A549 (cell line): ENCODE measurements around the gene KCNK7.

ENCODE experiments used
- GATA3 ChIP-seq: IDR thresholded peaks from 2 replicates; pipeline ENCODE4 v1.6.1; 2012; ENCODE audit warnings: borderline replicate concordance
- KDM5A ChIP-seq: fragments of 200-600 bp; sonication (generic); IDR thresholded peaks from 2 replicates; pipeline ENCODE4 v1.6.1; 2016; ENCODE audit warnings: antibody characterized with exemption, mild to moderate bottlenecking
- MYC ChIP-seq: IDR thresholded peaks from 2 replicates; pipeline ENCODE4 v1.6.1; 2012; ENCODE audit warnings: mild to moderate bottlenecking, inconsistent platforms, low read length, improper control_type of control experiment, borderline replicate concordance
- POLR2A ChIP-seq: IDR thresholded peaks from 2 replicates; pipeline ENCODE4 v1.6.1; 2012; ENCODE audit warnings: mild to moderate bottlenecking, low read length
- RAD21 ChIP-seq, 2 experiments: fragments of >200 bp in 1 of 2; sonication (Bioruptor Twin) in 1 of 2; formaldehyde crosslinking in 1 of 2; IDR thresholded peaks in 1 of 2; conservative IDR thresholded peaks in 1 of 2; 2 replicates in 1 of 2; 3 replicates in 1 of 2; pipeline ENCODE4 v1.6.1; 2012 to 2018; ENCODE audit warnings: inconsistent platforms in 1 of 2
- RARB ChIP-seq: fragments of 250-450 bp; sonication (Bioruptor Pico); IDR thresholded peaks from 2 replicates; pipeline ENCODE4 v1.8.0; 2021; ENCODE audit warnings: mild to moderate bottlenecking, moderate library complexity
- RCOR1 ChIP-seq: fragments of 150-350 bp; IDR thresholded peaks from 2 replicates; pipeline ENCODE4 v1.6.1; 2014; ENCODE audit warnings: antibody characterized with exemption, low read length, low read depth
- RFX5 ChIP-seq: fragments of 450-650 bp; IDR thresholded peaks from 2 replicates; pipeline ENCODE4 v1.7.1; 2014; ENCODE audit warnings: antibody characterized with exemption, mild to moderate bottlenecking, moderate library complexity
- ZC3H11A ChIP-seq: fragments of 450-650 bp; IDR thresholded peaks from 2 replicates; pipeline ENCODE4 v1.6.1; 2014; ENCODE audit warnings: antibody characterized with exemption, mild to moderate bottlenecking
- TF ChIP-seq, protein P1 (sequence below): fragments of >200 bp; sonication (Bioruptor Twin); formaldehyde crosslinking; IDR thresholded peaks from 3 replicates; pipeline ENCODE4 v1.5.1; 2016

GRCh38 chr11:65598258-65598699 is 2.7 kb upstream of the KCNK7 start:
- TF ChIP-seq, protein P1, sequence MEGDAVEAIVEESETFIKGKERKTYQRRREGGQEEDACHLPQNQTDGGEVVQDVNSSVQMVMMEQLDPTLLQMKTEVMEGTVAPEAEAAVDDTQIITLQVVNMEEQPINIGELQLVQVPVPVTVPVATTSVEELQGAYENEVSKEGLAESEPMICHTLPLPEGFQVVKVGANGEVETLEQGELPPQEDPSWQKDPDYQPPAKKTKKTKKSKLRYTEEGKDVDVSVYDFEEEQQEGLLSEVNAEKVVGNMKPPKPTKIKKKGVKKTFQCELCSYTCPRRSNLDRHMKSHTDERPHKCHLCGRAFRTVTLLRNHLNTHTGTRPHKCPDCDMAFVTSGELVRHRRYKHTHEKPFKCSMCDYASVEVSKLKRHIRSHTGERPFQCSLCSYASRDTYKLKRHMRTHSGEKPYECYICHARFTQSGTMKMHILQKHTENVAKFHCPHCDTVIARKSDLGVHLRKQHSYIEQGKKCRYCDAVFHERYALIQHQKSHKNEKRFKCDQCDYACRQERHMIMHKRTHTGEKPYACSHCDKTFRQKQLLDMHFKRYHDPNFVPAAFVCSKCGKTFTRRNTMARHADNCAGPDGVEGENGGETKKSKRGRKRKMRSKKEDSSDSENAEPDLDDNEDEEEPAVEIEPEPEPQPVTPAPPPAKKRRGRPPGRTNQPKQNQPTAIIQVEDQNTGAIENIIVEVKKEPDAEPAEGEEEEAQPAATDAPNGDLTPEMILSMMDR = no peak
- TF ChIP-seq KDM5A = no peak
- TF ChIP-seq POLR2A = no peak
- TF ChIP-seq MYC = no peak
- no peak for TF ChIP-seq RFX5
- TF ChIP-seq RARB = no peak
- no peak for TF ChIP-seq RCOR1
- no peak for TF ChIP-seq GATA3
- TF ChIP-seq ZC3H11A = no peak
- TF ChIP-seq RAD21 (conservative IDR thresholded peaks at IDR 0.05 in 1 of 2, IDR thresholded peaks at IDR 0.05 in 1 of 2) = no peak
